Nephron progenitor cell (in vitro differentiated cells): ENCODE measurements around the gene SEMA6A.

ENCODE experiments used
- DNase-seq: peaks from one replicate; pipeline ENCODE4 v3.0.0; 2021
- H3K27ac Mint-ChIP-seq: 2 replicates; pipeline ENCODE4 v1.8.0; 2021; ENCODE audit warnings: mild to moderate bottlenecking, moderate library complexity, mixed read lengths
- H3K27me3 Mint-ChIP-seq: 2 replicates; pipeline ENCODE4 v1.8.0; 2021; ENCODE audit warnings: mild to moderate bottlenecking, low read depth, mixed read lengths; ENCODE audit not compliant: poor library complexity
- H3K36me3 Mint-ChIP-seq: 2 replicates; pipeline ENCODE4 v1.8.0; 2021; ENCODE audit warnings: low read depth, mixed read lengths
- H3K4me1 Mint-ChIP-seq: 2 replicates; pipeline ENCODE4 v1.8.0; 2021; ENCODE audit warnings: mixed read lengths
- H3K4me3 Mint-ChIP-seq: 2 replicates; pipeline ENCODE4 v1.8.0; 2021; ENCODE audit warnings: mild to moderate bottlenecking, moderate library complexity, mixed read lengths
- H3K9me3 Mint-ChIP-seq: 2 replicates; pipeline ENCODE4 v1.8.0; 2021; ENCODE audit warnings: mild to moderate bottlenecking, moderate library complexity, mixed read lengths
- CTCF ChIP-seq: fragments of 200-600 bp; sonication (generic); IDR thresholded peaks from 2 replicates; pipeline ENCODE4 v1.5.0; 2021; ENCODE audit warnings: antibody characterized with exemption

Gene SEMA6A

GRCh38 chr5:116395631-116396203 is 178.9 kb downstream of the SEMA6A start:
- H3K27ac Mint-ChIP-seq: peak overlapping the region; percentile 86
- H3K27me3 Mint-ChIP-seq: peaks cover 5% of the 10 kb centered on the region
- H3K9me3 Mint-ChIP-seq: peaks cover 8% of the 10 kb centered on the region
- peaks cover 35% of the 10 kb centered on the region for H3K4me1 Mint-ChIP-seq
- no peak for DNase-seq
- TF ChIP-seq CTCF: no peak
- peak overlapping the region; percentile 47 for H3K4me3 Mint-ChIP-seq
- H3K36me3 Mint-ChIP-seq: no peaks in the 10 kb centered on the region

GRCh38 chr5:116395226-116395625 is 179.4 kb downstream of the SEMA6A start:
- H3K36me3 Mint-ChIP-seq: no peaks in the 10 kb centered on the region
- peaks cover 36% of the 10 kb centered on the region for H3K4me1 Mint-ChIP-seq
- TF ChIP-seq CTCF: no peak
- peak overlapping the region; percentile 86 for H3K27ac Mint-ChIP-seq
- H3K4me3 Mint-ChIP-seq: peak overlapping the region; percentile 47
- H3K27me3 Mint-ChIP-seq: peaks cover 5% of the 10 kb centered on the region
- DNase-seq: no peak
- peaks cover 8% of the 10 kb centered on the region for H3K9me3 Mint-ChIP-seq

- Mint-ChIP-seq H3K27me3 (peaks cover 5% of the 10 kb centered on the region), H3K36me3 (no peaks in the 10 kb centered on the region), H3K27ac (no peak overlapping the region), H3K9me3 (peaks cover 8% of the 10 kb centered on the region), H3K4me3 (no peak overlapping the region), H3K4me1 (peaks cover 45% of the 10 kb centered on the region)
- no peak for DNase-seq
- no peak for TF ChIP-seq CTCF
Measured at GRCh38 chr5:116394186-116394867, 180.3 kb downstream of the SEMA6A start.
